ENCODE results near the gene SPPL2A.

SPPL2A gene

GRCh38 chr15:50686469-50687301 is 78.8 kb downstream of the SPPL2A start, which contains the start of gene TRPM7:
Gene TRPM7, minus strand, starts transcription at chr15:50686797. Its CDS starts 264 bp downstream, at chr15:50686533.
- peak; percentile 81 for DNase-seq (ENCODE audit: low read depth)

DNA sequence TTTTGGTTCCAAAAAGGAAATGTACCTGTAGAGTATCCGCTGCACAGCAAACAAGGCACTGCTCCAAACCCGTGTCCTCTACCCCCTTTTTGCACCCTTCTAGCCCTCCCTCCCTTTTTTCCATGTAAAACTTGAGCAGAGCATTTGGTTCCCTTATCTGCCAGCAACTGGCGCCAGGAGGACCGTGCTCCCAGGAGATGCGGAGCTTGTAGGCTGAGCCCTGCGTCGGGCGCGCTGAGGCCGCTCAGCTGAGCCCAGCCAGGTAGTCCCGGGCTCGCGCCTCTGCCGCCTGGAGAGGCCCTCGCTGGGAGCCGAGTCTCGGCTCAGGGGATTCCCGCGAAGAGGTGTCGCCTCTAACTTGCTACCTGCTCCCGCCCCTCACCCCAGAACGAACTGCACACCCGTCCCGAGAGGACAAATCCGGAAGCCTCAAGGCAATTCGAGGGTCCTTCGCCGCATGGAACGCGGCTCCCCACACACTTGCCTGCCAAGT is 79.5 kb downstream of the SPPL2A start:
- DNase-seq (ENCODE audit: low read depth): peak; percentile 72

DNA sequence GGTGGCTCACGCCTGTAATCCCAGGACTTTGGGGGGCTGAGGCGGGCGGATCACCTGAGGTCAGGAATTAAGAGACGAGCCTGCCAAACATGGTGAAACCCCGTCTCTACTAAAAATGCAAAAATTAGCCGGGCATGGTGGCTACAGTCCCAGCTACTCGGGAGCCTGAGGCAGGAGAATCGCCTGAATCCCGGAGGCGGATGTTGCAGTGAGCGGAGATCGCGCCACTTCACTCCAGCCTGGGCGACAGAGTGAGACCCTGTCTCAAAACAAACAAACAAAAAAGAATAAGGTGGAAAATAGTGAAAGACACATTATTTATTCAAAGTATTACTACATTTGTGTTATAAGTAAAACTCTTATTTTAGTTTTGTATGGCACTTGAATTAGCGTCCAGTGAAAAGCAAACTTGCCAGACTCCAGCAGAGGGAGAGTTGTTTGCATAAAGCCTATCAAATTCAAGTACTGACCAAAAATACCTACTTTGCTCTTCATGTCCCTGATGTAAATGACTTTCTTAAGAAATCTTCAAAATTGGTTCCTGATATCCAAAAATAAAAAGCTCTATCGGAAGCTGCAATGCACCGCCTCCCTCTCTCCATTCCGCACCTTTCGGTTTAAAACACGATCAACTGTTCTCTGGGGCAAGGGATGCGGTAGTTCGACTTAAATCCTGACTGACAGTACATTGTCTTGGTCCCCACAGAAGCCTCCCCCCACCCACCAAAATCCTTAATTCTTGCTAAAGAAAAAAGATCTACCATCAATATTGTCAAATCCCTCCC is 80.1 kb downstream of the SPPL2A start:
- DNase-seq (ENCODE audit: low read depth): no peak

DNA sequence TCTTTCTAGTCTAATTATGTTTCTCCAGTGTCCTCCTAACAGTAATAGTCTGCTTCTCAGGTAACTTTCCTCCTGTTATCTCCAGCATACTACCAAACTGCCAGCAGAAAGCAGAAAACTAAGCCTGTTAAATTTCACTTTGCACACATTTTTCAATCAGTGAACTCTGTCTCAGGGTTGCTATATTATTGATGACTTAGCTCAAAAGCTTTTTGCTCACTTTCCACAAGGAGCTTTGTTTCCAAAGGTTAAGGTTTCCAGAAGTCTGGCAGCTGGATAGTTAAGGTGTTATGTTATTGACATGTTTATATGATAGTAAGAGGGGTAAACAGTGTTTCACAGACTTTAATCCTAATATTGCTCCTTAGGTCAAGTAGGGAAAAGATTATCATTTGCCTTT is 84.0 kb downstream of the SPPL2A start:
- DNase-seq (ENCODE audit: low read depth): no peak

GRCh38 chr15:50676799-50677483 is 88.6 kb downstream of the SPPL2A start:
- DNase-seq (ENCODE audit: low read depth): no peak

- DNase-seq (ENCODE audit: low read depth): no peak
These were observed 89.9 kb downstream of the SPPL2A start for GRCh38 chr15:50675535-50676144.

GRCh38 chr15:50670115-50670514 is 95.4 kb downstream of the SPPL2A start:
- DNase-seq (ENCODE audit: low read depth): no peak

DNA sequence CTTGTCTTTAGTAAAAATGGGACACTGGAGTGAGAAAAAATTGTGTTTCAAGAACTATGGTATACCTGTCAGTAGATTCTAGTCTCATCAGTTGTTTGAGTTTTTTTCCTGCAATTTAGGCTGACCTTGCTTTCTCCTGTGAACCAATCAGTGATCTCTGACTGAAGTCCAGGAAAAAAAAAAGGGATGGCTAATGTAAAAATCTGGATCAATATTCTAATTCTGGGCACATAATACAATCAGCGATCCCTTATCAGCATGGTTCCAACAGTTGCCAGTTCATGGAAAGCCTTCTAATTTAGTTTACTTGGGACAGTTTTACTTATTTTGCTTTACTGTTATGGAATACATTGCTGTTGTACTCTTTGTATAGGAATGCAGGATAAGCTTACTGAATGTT is 95.9 kb downstream of the SPPL2A start:
- DNase-seq (ENCODE audit: low read depth): no peak

- no peak for DNase-seq (ENCODE audit: low read depth)
These were observed 99.6 kb downstream of the SPPL2A start for GRCh38 chr15:50665938-50666337.

- no peak for DNase-seq (ENCODE audit: low read depth)
These were observed 110.0 kb downstream of the SPPL2A start for GRCh38 chr15:50655555-50655954.

- DNase-seq (ENCODE audit: low read depth): no peak
These were observed 112.3 kb downstream of the SPPL2A start for GRCh38 chr15:50653156-50653743.

DNA sequence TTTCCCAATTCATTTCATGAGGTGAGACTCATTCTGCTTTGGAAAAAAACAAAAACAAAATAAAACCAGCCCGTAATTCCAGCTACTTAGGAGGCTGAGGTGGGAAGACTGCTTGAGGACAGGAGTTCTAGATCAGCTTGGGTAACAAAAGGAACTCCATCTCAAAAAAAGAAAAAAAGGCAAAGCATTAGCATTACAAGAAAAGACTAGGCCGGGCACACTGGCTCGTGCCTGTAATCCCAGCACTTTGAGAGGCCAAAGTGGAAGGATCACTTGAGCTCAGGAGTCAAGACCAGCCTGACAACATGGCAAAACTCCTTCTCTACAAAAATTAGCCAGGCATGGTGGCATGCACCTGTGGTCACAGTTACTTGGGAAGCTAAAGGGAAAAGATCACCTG is 112.8 kb downstream of the SPPL2A start:
- no peak for DNase-seq (ENCODE audit: low read depth)

Data from T-helper 22 cell (primary cell).